Natural killer cell (primary cell): ENCODE measurements around the gene FAM107A. TPM values are rescaled to one million over a fixed set of nuclear protein-coding genes. Genes with fewer than 3 reads are reported as not detected.

ENCODE experiments used
- ATAC-seq, 3 donors: fragments of 150-1000 bp in 2 of 3; fragments of 200-7000 bp in 1 of 3; cut with Tn5 transposase; 1 replicate in 1 of 3; 2 replicates in 2 of 3; pipeline ENCODE4 v1.10.0; 2021; ENCODE audit warnings: mild to moderate bottlenecking in 2 of 3, moderate library complexity in 2 of 3
- DNase-seq, 2 donors: peaks; one replicate each; pipeline versions ENCODE4 v3.0.0 to v3.0.0-alpha.2; 2013 to 2021; ENCODE audit warnings: mixed read lengths in 1 of 2
- H3K27ac ChIP-seq: one replicate; pipeline ENCODE4 v1.5.1; 2013; ENCODE audit warnings: mild to moderate bottlenecking, low read length
- H3K27me3 ChIP-seq: one replicate; pipeline ENCODE4 v1.6.1; 2013; ENCODE audit warnings: low read length; ENCODE audit not compliant: control insufficient read depth, insufficient read depth
- H3K36me3 ChIP-seq: one replicate; pipeline ENCODE4 v1.6.1; 2013; ENCODE audit warnings: low read length; ENCODE audit not compliant: control insufficient read depth, insufficient read depth
- H3K4me1 ChIP-seq: one replicate; pipeline ENCODE4 v1.6.1; 2013; ENCODE audit warnings: low read length; ENCODE audit not compliant: control insufficient read depth, insufficient read depth
- H3K4me3 ChIP-seq: one replicate; pipeline ENCODE4 v1.5.1; 2013; ENCODE audit warnings: low read length
- H3K9me3 ChIP-seq: one replicate; pipeline ENCODE4 v1.6.1; 2013; ENCODE audit warnings: low read length; ENCODE audit not compliant: control insufficient read depth, insufficient read depth
- H3K27ac Mint-ChIP-seq, 2 donors: one replicate each; pipeline ENCODE4 v1.8.0; 2022; ENCODE audit warnings: mild to moderate bottlenecking in 2 of 2, mixed read lengths in 2 of 2, moderate library complexity in 1 of 2
- H3K27me3 Mint-ChIP-seq, 2 donors: one replicate each; pipeline ENCODE4 v1.8.0; 2022; ENCODE audit warnings: low read depth in 2 of 2, mixed read lengths in 2 of 2
- H3K36me3 Mint-ChIP-seq: one replicate; pipeline ENCODE4 v1.8.0; 2022; ENCODE audit warnings: mixed read lengths
- H3K4me1 Mint-ChIP-seq, 2 donors: one replicate each; pipeline ENCODE4 v1.8.0; 2022; ENCODE audit warnings: mixed read lengths in 2 of 2
- H3K4me3 Mint-ChIP-seq: one replicate; pipeline ENCODE4 v1.8.0; 2022; ENCODE audit warnings: mild to moderate bottlenecking, moderate library complexity, mixed read lengths
- H3K9me3 Mint-ChIP-seq, 2 donors: one replicate each; pipeline ENCODE4 v1.8.0; 2022; ENCODE audit warnings: mixed read lengths in 2 of 2
- WGBS: methylation state at CpG from one replicate; pipeline ENCODE4 v1.1.7; 2013; ENCODE audit warnings: missing lambda C conversion rate; ENCODE audit not compliant: insufficient coverage; 5-methylcytosine and 5-hydroxymethylcytosine counted together
- intact Hi-C: fragments of 100-400 bp; cut with micrococcal nuclease; formaldehyde crosslinking; loops from one replicate; pipeline ENCODE4 v1.14.2; 2022
- total RNA-seq, 4 donors: library from RNA; stranded (reverse); fragments of 120-200 nt in 1 of 4; gene quantifications; one replicate each; pipeline versions ENCODE4 v1.2.3 to v1.2.4, GENCODE V29; 2013 to 2022
- TF ChIP-seq, protein P1 (sequence below): fragments of 200-600 bp; IDR thresholded peaks from one replicate; pipeline ENCODE4 v1.8.0; 2022; ENCODE audit warnings: antibody characterized with exemption

Gene FAM107A
- total RNA-seq, 3 donors from 2014 or later (not counting 1 experiment from before 2014, with no cell fraction given), result not detected

DNA sequence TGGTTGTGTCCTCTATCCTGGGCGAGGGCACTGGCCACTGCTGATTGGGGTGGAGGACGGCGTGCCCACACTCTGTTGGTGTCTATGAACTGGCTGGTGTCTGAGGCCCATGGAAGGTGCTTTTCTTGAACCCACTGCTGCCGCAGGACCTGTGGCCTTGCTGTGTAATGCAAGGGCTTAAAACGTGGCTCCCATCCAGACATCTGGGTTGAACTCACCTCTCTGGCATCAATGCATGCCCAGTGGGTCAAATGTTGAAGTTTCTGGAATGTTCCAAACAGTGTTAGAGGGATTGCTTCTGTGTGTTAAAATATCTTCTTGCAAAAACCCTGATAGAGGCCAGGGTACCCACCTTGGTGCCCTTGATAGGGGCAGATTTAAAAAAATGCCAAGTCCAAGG is 46.8 kb upstream of the FAM107A start:
- H3K4me1 ChIP-seq, result no peaks in the 10 kb centered on the region
- Mint-ChIP-seq H3K27me3 (peaks cover 0 to 3% of the 10 kb centered on the region in 2 donors), H3K27ac (no peak overlapping the region), H3K4me1 (peaks cover 8 to 10% of the 10 kb centered on the region in 2 donors), H3K36me3 (no peaks in the 10 kb centered on the region), H3K4me3 (no peak overlapping the region), H3K9me3 (no peaks in the 10 kb centered on the region)
- intact Hi-C loops, result no loop called here
- H3K4me3 ChIP-seq, result no peak overlapping the region
- H3K27me3 ChIP-seq, result no peaks in the 10 kb centered on the region
- H3K36me3 ChIP-seq, result no peaks in the 10 kb centered on the region
- TF ChIP-seq, protein P1, sequence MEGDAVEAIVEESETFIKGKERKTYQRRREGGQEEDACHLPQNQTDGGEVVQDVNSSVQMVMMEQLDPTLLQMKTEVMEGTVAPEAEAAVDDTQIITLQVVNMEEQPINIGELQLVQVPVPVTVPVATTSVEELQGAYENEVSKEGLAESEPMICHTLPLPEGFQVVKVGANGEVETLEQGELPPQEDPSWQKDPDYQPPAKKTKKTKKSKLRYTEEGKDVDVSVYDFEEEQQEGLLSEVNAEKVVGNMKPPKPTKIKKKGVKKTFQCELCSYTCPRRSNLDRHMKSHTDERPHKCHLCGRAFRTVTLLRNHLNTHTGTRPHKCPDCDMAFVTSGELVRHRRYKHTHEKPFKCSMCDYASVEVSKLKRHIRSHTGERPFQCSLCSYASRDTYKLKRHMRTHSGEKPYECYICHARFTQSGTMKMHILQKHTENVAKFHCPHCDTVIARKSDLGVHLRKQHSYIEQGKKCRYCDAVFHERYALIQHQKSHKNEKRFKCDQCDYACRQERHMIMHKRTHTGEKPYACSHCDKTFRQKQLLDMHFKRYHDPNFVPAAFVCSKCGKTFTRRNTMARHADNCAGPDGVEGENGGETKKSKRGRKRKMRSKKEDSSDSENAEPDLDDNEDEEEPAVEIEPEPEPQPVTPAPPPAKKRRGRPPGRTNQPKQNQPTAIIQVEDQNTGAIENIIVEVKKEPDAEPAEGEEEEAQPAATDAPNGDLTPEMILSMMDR, result no peak
- 78% methylated on average over 5 of the region's 5 CpGs for WGBS
- DNase-seq (no peak), ATAC-seq (no peak)
- H3K27ac ChIP-seq, result no peak overlapping the region
- H3K9me3 ChIP-seq, result no peaks in the 10 kb centered on the region

DNA sequence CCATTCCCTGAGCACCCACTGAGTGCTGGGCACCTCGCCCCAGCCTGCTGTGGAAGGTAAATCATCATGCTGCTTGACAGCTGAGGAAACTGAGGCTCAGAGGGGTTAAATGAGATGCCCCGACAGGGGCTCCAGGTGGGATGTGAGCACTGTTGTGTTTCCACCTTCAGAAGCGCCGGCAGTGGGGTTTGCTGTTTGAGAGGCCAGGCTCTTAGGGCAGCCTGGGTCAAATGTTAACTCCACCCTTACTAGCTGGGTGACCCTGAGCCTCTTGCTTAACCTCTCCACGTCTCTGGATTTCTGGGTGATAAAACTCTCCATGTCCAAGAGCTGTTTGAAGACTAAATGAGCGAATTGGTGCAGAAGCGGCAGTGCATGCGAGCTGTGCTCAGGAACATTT is 46.3 kb upstream of the FAM107A start:
- Histone ChIP-seq H3K4me1 (no peaks in the 10 kb centered on the region), H3K27me3 (no peaks in the 10 kb centered on the region), H3K27ac (no peak overlapping the region), H3K4me3 (no peak overlapping the region), H3K36me3 (no peaks in the 10 kb centered on the region), H3K9me3 (no peaks in the 10 kb centered on the region)
- Mint-ChIP-seq H3K36me3 (no peaks in the 10 kb centered on the region), H3K9me3 (no peaks in the 10 kb centered on the region), H3K4me1 (peaks cover 8 to 10% of the 10 kb centered on the region in 2 donors), H3K4me3 (no peak overlapping the region), H3K27ac (no peak overlapping the region), H3K27me3 (peaks cover 0 to 3% of the 10 kb centered on the region in 2 donors)
- intact Hi-C loops, result no loop called here
- ATAC-seq (no peak), DNase-seq (no peak)
- TF ChIP-seq, protein P1, result no peak
- 77% methylated on average over 8 of the region's 8 CpGs for WGBS

DNA sequence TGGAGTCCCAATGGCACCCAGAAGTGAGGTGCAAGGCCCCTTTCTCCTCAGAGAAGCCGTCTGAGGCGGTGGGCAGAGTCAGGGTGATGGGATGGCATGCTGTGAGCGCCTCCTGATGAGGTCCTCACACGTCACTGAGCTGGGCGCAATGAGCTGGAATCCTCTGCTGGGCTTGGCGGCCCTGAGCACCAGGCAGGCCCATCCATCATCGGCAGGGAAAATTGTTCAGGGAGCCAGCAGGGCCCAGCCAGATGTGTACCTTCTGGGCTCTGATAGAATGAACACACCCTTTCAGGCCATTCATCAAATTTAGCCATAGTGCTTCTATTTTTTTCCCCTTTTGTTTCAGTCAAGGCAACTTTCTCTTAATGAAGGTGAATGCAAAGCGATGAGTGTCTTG is 45.7 kb upstream of the FAM107A start:
- H3K4me3 ChIP-seq, result no peak overlapping the region
- Mint-ChIP-seq H3K9me3 (no peaks in the 10 kb centered on the region), H3K36me3 (no peaks in the 10 kb centered on the region), H3K4me3 (no peak overlapping the region), H3K27ac (no peak overlapping the region), H3K4me1 (peaks cover 8 to 10% of the 10 kb centered on the region in 2 donors), H3K27me3 (peaks cover 0 to 3% of the 10 kb centered on the region in 2 donors)
- no peaks in the 10 kb centered on the region for H3K4me1 ChIP-seq
- H3K36me3 ChIP-seq, result no peaks in the 10 kb centered on the region
- no peak for DNase-seq
- TF ChIP-seq, protein P1, result no peak
- intact Hi-C loops, result no loop called here
- no peaks in the 10 kb centered on the region for H3K27me3 ChIP-seq
- H3K27ac ChIP-seq, result no peak overlapping the region
- no peak for ATAC-seq
- H3K9me3 ChIP-seq, result no peaks in the 10 kb centered on the region
- WGBS, result 93% methylated on average over 8 of the region's 8 CpGs

DNA sequence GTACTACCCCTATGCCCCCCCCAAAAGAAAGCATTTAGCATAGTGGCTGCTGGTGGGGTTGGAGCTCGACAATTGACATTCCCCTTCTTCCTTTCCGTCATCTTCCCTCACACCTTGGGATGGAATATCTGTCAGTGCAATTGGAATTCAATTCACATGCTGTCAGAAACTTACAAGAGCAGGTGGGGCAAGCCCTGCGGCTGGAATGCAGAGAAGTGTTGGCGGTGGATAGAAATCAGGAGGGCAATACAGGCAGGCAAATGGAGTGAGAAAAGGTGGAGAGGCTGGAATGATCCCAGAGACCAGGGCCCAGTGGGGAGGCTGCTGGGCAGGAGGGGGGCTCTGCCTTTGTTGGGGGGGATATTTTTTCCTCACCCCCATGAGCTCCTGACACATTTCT is 45.2 kb upstream of the FAM107A start:
- Histone ChIP-seq H3K27me3 (no peaks in the 10 kb centered on the region), H3K4me3 (no peak overlapping the region), H3K36me3 (no peaks in the 10 kb centered on the region), H3K9me3 (no peaks in the 10 kb centered on the region), H3K4me1 (no peaks in the 10 kb centered on the region), H3K27ac (no peak overlapping the region)
- H3K27me3 Mint-ChIP-seq, result peaks cover 0 to 3% of the 10 kb centered on the region in 2 donors
- peaks cover 8 to 10% of the 10 kb centered on the region in 2 donors for H3K4me1 Mint-ChIP-seq
- intact Hi-C loops, result no loop called here
- H3K9me3 Mint-ChIP-seq, result no peaks in the 10 kb centered on the region
- ATAC-seq (no peak), DNase-seq (no peak)
- 100% methylated on average over 3 of the region's 4 CpGs for WGBS
- H3K27ac Mint-ChIP-seq, result no peak overlapping the region
- H3K4me3 Mint-ChIP-seq, result no peak overlapping the region
- no peaks in the 10 kb centered on the region for H3K36me3 Mint-ChIP-seq
- TF ChIP-seq, protein P1, result no peak
